CD1c-positive myeloid dendritic cell (primary cell): ENCODE results near the gene ZNF225.
"Not testable (repeated sequence)": the region's sequence is repeated elsewhere in the genome, so short reads cannot be mapped to it uniquely, and the experiment has no call there.

Experiments used
- DNase-seq: peaks from one replicate; pipeline ENCODE4 v3.0.0-alpha.2; 2016; ENCODE audit errors: extremely low spot score

ZNF225 gene

DNA sequence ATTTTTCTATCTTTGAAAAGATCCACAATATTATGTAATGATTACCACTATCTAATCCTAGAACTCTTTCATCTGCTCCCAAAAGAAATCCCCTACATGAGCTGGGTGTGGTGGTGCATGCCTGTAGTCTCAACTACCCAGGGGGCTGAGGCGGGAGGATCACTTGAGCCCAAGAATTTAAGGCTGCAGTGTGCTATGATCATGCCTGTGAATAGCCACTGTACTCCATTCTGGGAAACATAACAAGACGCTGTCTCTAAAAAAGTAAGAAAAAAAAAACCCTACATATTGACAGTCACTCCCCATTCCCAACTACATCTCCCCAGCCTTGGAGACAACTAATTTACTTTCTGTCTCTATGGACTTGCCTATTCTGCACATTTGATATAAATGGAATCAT, 50.6 kb downstream of the ZNF225 start:
- DNase-seq = no peak

GRCh38 chr19:44164327-44164672, 51.1 kb downstream of the ZNF225 start:
- DNase-seq = no peak

DNA sequence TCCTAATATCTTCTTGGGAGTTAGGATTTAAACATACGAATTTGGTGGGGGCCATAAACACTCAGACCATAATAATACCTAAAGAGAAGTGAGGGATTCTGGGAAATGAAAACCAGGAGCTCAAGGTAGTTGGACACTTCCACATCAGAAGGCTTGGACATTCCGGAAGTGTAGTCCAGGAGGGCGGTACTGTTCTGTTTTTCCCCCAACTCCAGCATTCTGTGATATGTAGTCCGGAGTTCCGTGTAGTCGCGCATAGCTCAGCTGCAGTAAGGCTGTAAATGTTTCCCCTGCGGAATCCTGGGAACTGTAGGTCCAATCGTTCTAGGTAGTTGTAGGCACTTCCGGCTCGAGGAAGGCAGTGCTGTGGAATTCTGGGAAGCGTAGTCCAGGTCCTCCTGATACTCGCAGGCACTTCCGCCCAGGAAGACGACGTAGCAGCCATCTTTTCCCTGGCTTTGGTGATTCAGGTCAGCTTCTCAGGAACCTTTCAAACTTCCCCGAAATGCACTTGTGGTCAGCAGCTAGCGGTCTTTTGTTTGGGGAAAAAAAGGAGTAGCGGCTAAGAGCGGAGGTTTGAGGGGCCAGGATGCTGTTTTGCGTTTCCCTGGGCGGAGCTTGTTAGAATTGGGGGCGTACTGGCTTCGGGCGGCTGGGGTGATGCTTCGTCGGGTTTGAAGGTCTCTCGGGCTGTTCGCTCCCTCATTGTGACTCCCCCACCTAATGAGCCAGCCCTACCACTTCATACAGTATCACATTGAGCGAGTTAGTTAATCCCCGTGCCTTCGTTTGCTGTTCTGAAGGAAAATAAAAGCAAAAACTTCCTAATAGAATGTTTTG, 51.7 kb downstream of the ZNF225 start, which contains the start of gene ZNF226:
ZNF226 (plus strand) TSS at position 428 of the 840 bp plus-strand sequence. CDS start 4,981 bp downstream, outside the sequence.
- peak; percentile 95 for DNase-seq

GRCh38 chr19:44170660-44171059, 57.5 kb downstream of the ZNF225 start:
- DNase-seq = not testable (repeated sequence)

- DNase-seq = no peak
These were observed 63.4 kb downstream of the ZNF225 start for GRCh38 chr19:44176590-44176989.

DNA sequence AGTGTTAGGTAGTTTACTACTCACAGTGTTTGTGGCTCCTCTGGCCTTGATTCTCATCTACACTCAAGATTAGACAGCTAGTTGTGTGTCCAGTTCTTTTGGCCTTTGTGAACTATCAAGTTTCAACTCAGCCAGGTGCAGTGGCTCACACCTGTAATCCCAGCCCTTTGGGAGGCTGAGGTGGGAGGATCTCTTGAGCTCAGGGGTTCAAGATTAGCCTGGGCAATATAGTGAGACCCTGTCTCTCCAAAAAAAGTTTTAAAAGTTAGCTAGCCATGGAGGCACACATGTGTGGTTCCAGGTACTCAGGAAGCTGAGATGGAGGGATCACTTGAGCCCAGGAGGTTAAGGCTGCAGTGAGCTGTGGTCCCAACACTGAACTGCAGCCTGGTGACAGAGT, 67.8 kb downstream of the ZNF225 start:
- DNase-seq = no peak

DNA sequence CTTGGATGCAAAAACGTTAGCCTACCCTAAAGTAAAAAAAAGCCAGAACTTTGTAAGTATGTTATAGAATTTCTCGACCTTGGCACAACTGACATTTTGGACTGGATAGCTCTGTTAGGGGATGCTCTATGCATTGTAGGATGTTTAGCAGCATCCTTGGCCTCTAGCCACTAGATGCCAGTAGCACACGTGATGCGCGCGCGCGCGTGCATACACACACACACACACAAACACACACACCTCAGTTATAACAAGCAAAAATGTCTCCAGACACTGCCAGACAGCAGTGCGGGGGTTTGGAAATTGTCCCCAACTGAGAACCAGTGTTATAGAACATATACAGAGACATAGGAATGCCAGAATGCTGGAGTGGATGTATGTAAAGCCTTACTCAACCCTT, 68.9 kb downstream of the ZNF225 start:
- no peak for DNase-seq
